HEK293T (cell line): Measurements from ENCODE around the gene MORF4L2.

Experiments
- BHLHE40 ChIP-seq: fragments of 450-650 bp; IDR thresholded peaks from 2 replicates; pipeline ENCODE4 v1.6.1; 2016; ENCODE audit warnings: mild to moderate bottlenecking, moderate library complexity, borderline replicate concordance
- FOXK2 ChIP-seq: fragments of 450-650 bp; IDR thresholded peaks from 2 replicates; pipeline ENCODE4 v1.6.1; 2016; ENCODE audit warnings: mild to moderate bottlenecking
- FOXM1 ChIP-seq: fragments of 450-650 bp; IDR thresholded peaks from 2 replicates; pipeline ENCODE4 v1.6.1; 2017; ENCODE audit warnings: mild to moderate bottlenecking, borderline replicate concordance
- NFRKB ChIP-seq: fragments of 450-650 bp; IDR thresholded peaks from 2 replicates; pipeline ENCODE4 v1.6.1; 2016; ENCODE audit warnings: mild to moderate bottlenecking, moderate library complexity

DNA sequence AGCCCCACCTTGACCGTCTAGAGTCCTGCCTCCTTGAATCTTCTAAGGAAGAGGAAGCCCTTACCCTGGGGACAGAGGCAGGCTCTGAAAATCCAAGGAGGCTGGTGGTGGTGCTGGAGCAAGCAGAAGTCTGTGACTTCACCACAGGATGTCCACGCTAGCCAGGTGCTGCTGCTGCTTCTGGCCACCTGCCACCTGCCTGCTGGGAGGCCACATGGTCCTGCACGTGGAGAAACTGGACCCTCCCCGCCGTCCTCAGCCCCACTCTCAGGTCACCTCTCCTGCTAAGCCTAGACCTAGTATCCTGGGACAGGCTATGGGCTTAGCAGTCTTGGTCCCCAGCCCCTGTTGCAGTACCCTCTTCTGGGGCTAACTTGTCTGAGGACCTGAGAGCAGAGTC is 40.0 kb upstream of the MORF4L2 start:
- no peak for TF ChIP-seq BHLHE40
- no peak for TF ChIP-seq FOXK2
- no peak for TF ChIP-seq NFRKB
- TF ChIP-seq FOXM1 = no peak
